Osteocyte (in vitro differentiated cells): ENCODE data around the gene BMAL1. TPM values are rescaled to one million over a fixed set of nuclear protein-coding genes. Genes with fewer than 3 reads are reported as not detected.
A peak's percentile ranks its signal among the peaks of the same experiment; 100 is the strongest.

Source experiments
- DNase-seq: peaks from one replicate; pipeline ENCODE4 v3.0.0; 2021; ENCODE audit warnings: mixed read lengths; ENCODE audit not compliant: unreplicated experiment; ENCODE audit errors: extremely low spot score
- H3K27ac Mint-ChIP-seq: one replicate; pipeline ENCODE4 v1.8.0; 2021; ENCODE audit warnings: mild to moderate bottlenecking, mixed read lengths; ENCODE audit not compliant: unreplicated experiment
- H3K27me3 Mint-ChIP-seq: one replicate; pipeline ENCODE4 v1.8.0; 2021; ENCODE audit warnings: mixed read lengths; ENCODE audit not compliant: unreplicated experiment
- H3K36me3 Mint-ChIP-seq: one replicate; pipeline ENCODE4 v1.8.0; 2021; ENCODE audit warnings: mixed read lengths; ENCODE audit not compliant: unreplicated experiment
- H3K4me1 Mint-ChIP-seq: one replicate; pipeline ENCODE4 v1.8.0; 2021; ENCODE audit warnings: mixed read lengths; ENCODE audit not compliant: unreplicated experiment
- H3K4me3 Mint-ChIP-seq: one replicate; pipeline ENCODE4 v1.8.0; 2021; ENCODE audit warnings: mild to moderate bottlenecking, moderate library complexity, mixed read lengths; ENCODE audit not compliant: unreplicated experiment
- H3K9me3 Mint-ChIP-seq: one replicate; pipeline ENCODE4 v1.8.0; 2021; ENCODE audit warnings: mixed read lengths; ENCODE audit not compliant: unreplicated experiment
- total RNA-seq: library from RNA; stranded (reverse); gene quantifications from 2 replicates; pipeline ENCODE4 v1.2.1, GENCODE V29; 2021
- TF ChIP-seq, protein P1 (sequence below): fragments of 200-600 bp; sonication (generic); IDR thresholded peaks from 2 replicates; pipeline ENCODE4 v1.5.0; 2021; ENCODE audit warnings: antibody characterized with exemption, mild to moderate bottlenecking, moderate library complexity

BMAL1 gene
- total RNA-seq, 1 donor from 2014 or later, result 25.3 TPM

GRCh38 chr11:13380731-13381130 lies 103.1 kb downstream of the BMAL1 start:
- Mint-ChIP-seq H3K27ac (no peak overlapping the region), H3K4me1 (peaks cover 9% of the 10 kb centered on the region), H3K27me3 (no peaks in the 10 kb centered on the region), H3K9me3 (no peaks in the 10 kb centered on the region), H3K4me3 (no peak overlapping the region), H3K36me3 (peaks cover 43% of the 10 kb centered on the region)
- TF ChIP-seq, protein P1, sequence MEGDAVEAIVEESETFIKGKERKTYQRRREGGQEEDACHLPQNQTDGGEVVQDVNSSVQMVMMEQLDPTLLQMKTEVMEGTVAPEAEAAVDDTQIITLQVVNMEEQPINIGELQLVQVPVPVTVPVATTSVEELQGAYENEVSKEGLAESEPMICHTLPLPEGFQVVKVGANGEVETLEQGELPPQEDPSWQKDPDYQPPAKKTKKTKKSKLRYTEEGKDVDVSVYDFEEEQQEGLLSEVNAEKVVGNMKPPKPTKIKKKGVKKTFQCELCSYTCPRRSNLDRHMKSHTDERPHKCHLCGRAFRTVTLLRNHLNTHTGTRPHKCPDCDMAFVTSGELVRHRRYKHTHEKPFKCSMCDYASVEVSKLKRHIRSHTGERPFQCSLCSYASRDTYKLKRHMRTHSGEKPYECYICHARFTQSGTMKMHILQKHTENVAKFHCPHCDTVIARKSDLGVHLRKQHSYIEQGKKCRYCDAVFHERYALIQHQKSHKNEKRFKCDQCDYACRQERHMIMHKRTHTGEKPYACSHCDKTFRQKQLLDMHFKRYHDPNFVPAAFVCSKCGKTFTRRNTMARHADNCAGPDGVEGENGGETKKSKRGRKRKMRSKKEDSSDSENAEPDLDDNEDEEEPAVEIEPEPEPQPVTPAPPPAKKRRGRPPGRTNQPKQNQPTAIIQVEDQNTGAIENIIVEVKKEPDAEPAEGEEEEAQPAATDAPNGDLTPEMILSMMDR, result no peak
- DNase-seq, result no peak

GRCh38 chr11:13382751-13383150 lies 105.2 kb downstream of the BMAL1 start:
- DNase-seq, result no peak
- Mint-ChIP-seq H3K36me3 (peaks cover 37% of the 10 kb centered on the region), H3K4me3 (no peak overlapping the region), H3K27me3 (no peaks in the 10 kb centered on the region), H3K4me1 (peaks cover 8% of the 10 kb centered on the region), H3K9me3 (no peaks in the 10 kb centered on the region), H3K27ac (no peak overlapping the region)
- TF ChIP-seq, protein P1, result no peak

GRCh38 chr11:13384908-13385640 lies 107.5 kb downstream of the BMAL1 start:
- peaks cover 42% of the 10 kb centered on the region for H3K36me3 Mint-ChIP-seq
- no peaks in the 10 kb centered on the region for H3K9me3 Mint-ChIP-seq
- DNase-seq, result no peak
- no peak overlapping the region for H3K4me3 Mint-ChIP-seq
- no peaks in the 10 kb centered on the region for H3K27me3 Mint-ChIP-seq
- H3K4me1 Mint-ChIP-seq, result peaks cover 7% of the 10 kb centered on the region
- peak overlapping the region; percentile 38 for H3K27ac Mint-ChIP-seq
- TF ChIP-seq, protein P1, result peak; percentile 80

DNA sequence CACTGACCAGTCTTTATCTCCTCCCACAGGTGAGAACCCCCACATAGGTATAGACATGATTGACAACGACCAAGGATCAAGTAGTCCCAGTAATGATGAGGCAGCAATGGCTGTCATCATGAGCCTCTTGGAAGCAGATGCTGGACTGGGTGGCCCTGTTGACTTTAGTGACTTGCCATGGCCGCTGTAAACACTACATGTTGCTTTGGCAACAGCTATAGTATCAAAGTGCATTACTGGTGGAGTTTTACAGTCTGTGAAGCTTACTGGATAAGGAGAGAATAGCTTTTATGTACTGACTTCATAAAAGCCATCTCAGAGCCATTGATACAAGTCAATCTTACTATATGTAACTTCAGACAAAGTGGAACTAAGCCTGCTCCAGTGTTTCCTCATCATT lies 109.0 kb downstream of the BMAL1 start:
- Mint-ChIP-seq H3K27me3 (no peaks in the 10 kb centered on the region), H3K27ac (no peak overlapping the region), H3K9me3 (no peaks in the 10 kb centered on the region), H3K4me3 (no peak overlapping the region), H3K36me3 (peaks cover 34% of the 10 kb centered on the region), H3K4me1 (peaks cover 7% of the 10 kb centered on the region)
- TF ChIP-seq, protein P1, result no peak
- no peak for DNase-seq

GRCh38 chr11:13388741-13389140 lies 111.2 kb downstream of the BMAL1 start:
- H3K9me3 Mint-ChIP-seq, result no peaks in the 10 kb centered on the region
- H3K27ac Mint-ChIP-seq, result no peak overlapping the region
- DNase-seq, result no peak
- H3K36me3 Mint-ChIP-seq, result peaks cover 21% of the 10 kb centered on the region
- peaks cover 7% of the 10 kb centered on the region for H3K4me1 Mint-ChIP-seq
- TF ChIP-seq, protein P1, result no peak
- H3K4me3 Mint-ChIP-seq, result no peak overlapping the region
- H3K27me3 Mint-ChIP-seq, result no peaks in the 10 kb centered on the region
